ENCODE results near the gene ZDHHC14. TPM values are rescaled to one million over a fixed set of nuclear protein-coding genes. Genes with fewer than 3 reads are reported as not detected.

Gene ZDHHC14
- polyA plus RNA-seq, 1 donor (not counting 4 experiments of a cell fraction or from before 2014, with no cell fraction given) = 6.4 TPM

DNA sequence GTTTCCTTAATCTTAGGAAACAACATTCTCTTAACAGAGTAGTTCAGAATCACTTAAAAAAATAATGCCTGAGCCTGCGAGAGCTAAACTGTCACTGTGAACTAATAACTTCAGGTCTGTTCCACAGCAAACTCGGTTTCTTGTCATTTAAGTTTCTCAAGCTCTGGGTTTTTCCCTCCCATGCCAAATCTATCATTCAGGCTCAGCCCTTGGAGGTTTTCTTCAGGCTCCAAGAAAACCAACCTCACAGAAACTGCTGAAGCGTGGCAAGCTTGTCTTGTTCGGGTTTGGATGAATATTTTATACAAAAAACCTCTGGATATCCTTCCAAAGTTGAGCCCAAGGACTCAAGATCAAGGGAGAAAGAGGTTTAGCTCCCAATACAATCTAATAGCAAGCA is 342.4 kb downstream of the ZDHHC14 start:
- Histone ChIP-seq H3K9me3 (ENCODE audit: control insufficient read depth, low read depth, low read length) (no peaks in the 10 kb centered on the region), H3K9me1 (ENCODE audit: control insufficient read depth, extremely low read depth, insufficient read depth, low read length) (no peaks in the 10 kb centered on the region), H3K79me2 (ENCODE audit: control insufficient read depth, insufficient read depth, low read length) (no peaks in the 10 kb centered on the region), H2AFZ (ENCODE audit: control insufficient read depth, low read length) (no peak overlapping the region), H3K4me2 (ENCODE audit: control insufficient read depth, extremely low read depth, insufficient read depth, low read depth, low read length) (no peak overlapping the region), H3K4me3 (ENCODE audit: control insufficient read depth in 2 of 3, extremely low read depth in 1 of 3, insufficient read depth in 2 of 3, low read depth in 1 of 3, low read length in 3 of 3) (no peak overlapping the region), H3K4me1 (ENCODE audit: control insufficient read depth, extremely low read depth, insufficient read depth, low read length) (peaks cover 4% of the 10 kb centered on the region), H3K36me3 (ENCODE audit: control insufficient read depth in 2 of 2, extremely low read depth in 1 of 2, insufficient read depth in 2 of 2, low read length in 2 of 2) (no peaks in the 10 kb centered on the region), H3K27ac (ENCODE audit: control insufficient read depth, insufficient read depth, low read length) (no peak overlapping the region), H3K9ac (ENCODE audit: control insufficient read depth, extremely low read depth, insufficient read depth, low read length) (no peak overlapping the region), H3K27me3 (ENCODE audit: control insufficient read depth, extremely low read depth, insufficient read depth, low read length) (no peaks in the 10 kb centered on the region), H4K20me1 (ENCODE audit: control insufficient read depth, extremely low read depth, insufficient read depth, low read length) (no peaks in the 10 kb centered on the region)
- no peak for TF ChIP-seq EZH2 (IDR thresholded peaks at IDR 0.05; ENCODE audit: low read length)
- TF ChIP-seq CTCF (optimal IDR thresholded peaks at IDR 0.05 in 1 of 3, IDR thresholded peaks at IDR 0.05 in 1 of 3, conservative IDR thresholded peaks at IDR 0.05 in 1 of 3; ENCODE audit: extremely low read depth in 1 of 3, insufficient read depth in 2 of 3, low read length in 3 of 3) = no peak
- FAIRE-seq = no peak
- dilution Hi-C loops (cut with MboI; ENCODE audit: extremely low pct_ligation_motif_present, low sequenced_read_pairs) = no loop called here
- DNase-seq (ENCODE audit: low read depth, low spot score) = no peak

DNA sequence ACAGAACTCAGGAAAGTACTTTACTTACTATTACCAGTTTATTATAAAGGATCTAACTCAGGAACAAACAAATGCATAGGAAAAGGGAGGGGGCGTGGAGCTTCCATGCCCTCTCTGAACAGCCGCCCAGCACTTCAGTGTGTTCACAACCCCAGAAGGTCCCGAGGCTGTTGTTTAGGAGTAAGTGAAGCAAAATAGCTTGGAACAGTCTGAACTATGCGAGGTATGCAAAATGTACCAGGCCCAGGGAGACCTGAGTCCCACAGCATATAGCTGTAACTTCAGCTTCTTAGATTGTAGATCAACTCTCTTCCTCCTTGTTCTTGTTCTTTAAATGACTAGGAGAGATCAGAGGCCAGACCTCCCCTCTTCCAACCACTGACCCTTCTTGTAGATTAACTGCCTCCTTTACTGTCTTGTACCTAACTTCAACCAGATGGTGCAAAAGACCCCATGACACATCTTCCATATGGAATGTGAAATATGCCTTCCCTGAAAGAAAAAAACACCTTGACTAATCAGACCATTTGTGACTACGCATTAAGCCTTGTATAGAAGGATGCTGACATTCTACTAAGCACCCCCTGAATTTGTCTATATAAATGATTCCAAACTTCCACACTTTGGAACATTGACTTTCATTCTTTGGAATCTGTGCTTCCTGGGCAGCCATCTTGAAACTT is 343.3 kb downstream of the ZDHHC14 start:
- Histone ChIP-seq H3K27me3 (ENCODE audit: control insufficient read depth, extremely low read depth, insufficient read depth, low read length) (no peaks in the 10 kb centered on the region), H2AFZ (ENCODE audit: control insufficient read depth, low read length) (no peak overlapping the region), H3K36me3 (ENCODE audit: control insufficient read depth in 2 of 2, extremely low read depth in 1 of 2, insufficient read depth in 2 of 2, low read length in 2 of 2) (no peaks in the 10 kb centered on the region), H3K4me3 (ENCODE audit: control insufficient read depth in 2 of 3, extremely low read depth in 1 of 3, insufficient read depth in 2 of 3, low read depth in 1 of 3, low read length in 3 of 3) (no peak overlapping the region), H3K9me1 (ENCODE audit: control insufficient read depth, extremely low read depth, insufficient read depth, low read length) (no peaks in the 10 kb centered on the region), H3K79me2 (ENCODE audit: control insufficient read depth, insufficient read depth, low read length) (no peaks in the 10 kb centered on the region), H3K4me1 (ENCODE audit: control insufficient read depth, extremely low read depth, insufficient read depth, low read length) (no peaks in the 10 kb centered on the region), H4K20me1 (ENCODE audit: control insufficient read depth, extremely low read depth, insufficient read depth, low read length) (no peaks in the 10 kb centered on the region), H3K27ac (ENCODE audit: control insufficient read depth, insufficient read depth, low read length) (no peak overlapping the region), H3K9ac (ENCODE audit: control insufficient read depth, extremely low read depth, insufficient read depth, low read length) (no peak overlapping the region), H3K9me3 (ENCODE audit: control insufficient read depth, low read depth, low read length) (no peaks in the 10 kb centered on the region), H3K4me2 (ENCODE audit: control insufficient read depth, extremely low read depth, insufficient read depth, low read depth, low read length) (no peak overlapping the region)
- dilution Hi-C loops (cut with MboI; ENCODE audit: extremely low pct_ligation_motif_present, low sequenced_read_pairs) = no loop called here
- FAIRE-seq (no peak), DNase-seq (ENCODE audit: low read depth, low spot score) (no peak)
- TF ChIP-seq CTCF (optimal IDR thresholded peaks at IDR 0.05 in 1 of 3, IDR thresholded peaks at IDR 0.05 in 1 of 3, conservative IDR thresholded peaks at IDR 0.05 in 1 of 3; ENCODE audit: extremely low read depth in 1 of 3, insufficient read depth in 2 of 3, low read length in 3 of 3) = no peak
- no peak for TF ChIP-seq EZH2 (IDR thresholded peaks at IDR 0.05; ENCODE audit: low read length)
